Measurements from ENCODE around the gene QSOX2. TPM values are rescaled to one million over a fixed set of nuclear protein-coding genes. Genes with fewer than 3 reads are reported as not detected.

The QSOX2 gene
- total RNA-seq, 1 donor from 2014 or later, result 14.0 TPM

DNA sequence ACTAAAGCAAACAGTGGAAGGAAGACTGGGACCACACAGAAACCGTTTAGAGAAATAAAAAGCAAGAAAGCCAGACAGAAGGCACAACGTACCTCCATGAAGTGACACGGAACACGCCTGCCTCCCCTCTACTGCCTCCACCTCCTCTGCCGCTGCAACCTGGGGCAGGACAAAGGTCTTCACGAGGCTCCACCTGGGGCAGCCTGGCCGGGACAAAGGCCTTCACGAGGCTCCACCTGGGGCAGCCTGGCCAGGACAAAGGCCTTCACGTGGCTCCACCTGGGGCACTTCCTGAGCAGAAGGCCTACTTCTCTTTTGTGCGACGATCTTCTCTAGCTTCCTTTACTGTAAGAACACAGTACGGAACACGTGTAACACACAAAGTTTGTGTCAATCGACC lies 11.7 kb downstream of the QSOX2 start:
- no peak for DNase-seq (ENCODE audit: low spot score)
- Mint-ChIP-seq H3K9me3 (ENCODE audit: unreplicated experiment) (no peaks in the 10 kb centered on the region), H3K4me1 (ENCODE audit: unreplicated experiment) (peaks cover 19% of the 10 kb centered on the region), H3K27me3 (ENCODE audit: unreplicated experiment) (peaks cover 6% of the 10 kb centered on the region), H3K27ac (ENCODE audit: unreplicated experiment) (no peak overlapping the region), H3K4me3 (ENCODE audit: unreplicated experiment) (no peak overlapping the region), H3K36me3 (ENCODE audit: low read depth, unreplicated experiment) (peaks cover 16% of the 10 kb centered on the region)
- TF ChIP-seq CTCF (IDR thresholded peaks at IDR 0.05; ENCODE audit: unreplicated experiment), result no peak

- no peaks in the 10 kb centered on the region for H3K9me3 Mint-ChIP-seq (ENCODE audit: unreplicated experiment)
- peaks cover 6% of the 10 kb centered on the region for H3K27me3 Mint-ChIP-seq (ENCODE audit: unreplicated experiment)
- no peak overlapping the region for H3K4me3 Mint-ChIP-seq (ENCODE audit: unreplicated experiment)
- peaks cover 16% of the 10 kb centered on the region for H3K36me3 Mint-ChIP-seq (ENCODE audit: low read depth, unreplicated experiment)
- TF ChIP-seq CTCF (IDR thresholded peaks at IDR 0.05; ENCODE audit: unreplicated experiment), result no peak
- H3K4me1 Mint-ChIP-seq (ENCODE audit: unreplicated experiment), result peaks cover 16% of the 10 kb centered on the region
- H3K27ac Mint-ChIP-seq (ENCODE audit: unreplicated experiment), result no peak overlapping the region
- DNase-seq (ENCODE audit: low spot score), result no peak
Measured at GRCh38 chr9:136233411-136233810, 12.2 kb downstream of the QSOX2 start.

DNA sequence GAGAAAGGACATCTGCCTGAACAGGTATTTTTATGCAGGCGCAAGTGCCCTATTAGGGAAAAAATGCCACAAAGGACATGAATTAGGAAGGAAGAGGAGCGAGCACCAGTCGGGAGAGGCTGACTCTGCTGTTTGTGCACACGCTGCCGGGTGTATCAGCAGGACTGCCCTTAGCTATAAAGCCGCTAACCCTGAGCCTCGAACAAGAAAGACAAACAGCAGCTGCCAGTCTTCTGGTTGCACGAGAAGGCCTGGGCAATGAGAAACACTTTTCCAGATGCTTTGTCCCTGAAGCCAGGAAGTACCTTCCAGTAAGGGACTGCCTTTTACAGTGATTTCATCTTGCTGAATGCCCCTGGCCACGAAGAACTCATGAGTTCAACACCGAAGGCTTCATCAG lies 12.6 kb downstream of the QSOX2 start:
- Mint-ChIP-seq H3K27me3 (ENCODE audit: unreplicated experiment) (peaks cover 6% of the 10 kb centered on the region), H3K4me1 (ENCODE audit: unreplicated experiment) (peaks cover 11% of the 10 kb centered on the region), H3K4me3 (ENCODE audit: unreplicated experiment) (no peak overlapping the region), H3K9me3 (ENCODE audit: unreplicated experiment) (no peaks in the 10 kb centered on the region), H3K27ac (ENCODE audit: unreplicated experiment) (no peak overlapping the region), H3K36me3 (ENCODE audit: low read depth, unreplicated experiment) (peaks cover 16% of the 10 kb centered on the region)
- no peak for DNase-seq (ENCODE audit: low spot score)
- no peak for TF ChIP-seq CTCF (IDR thresholded peaks at IDR 0.05; ENCODE audit: unreplicated experiment)

GRCh38 chr9:136231478-136232297 lies 13.9 kb downstream of the QSOX2 start:
- Mint-ChIP-seq H3K36me3 (ENCODE audit: low read depth, unreplicated experiment) (peaks cover 16% of the 10 kb centered on the region), H3K27me3 (ENCODE audit: unreplicated experiment) (peaks cover 4% of the 10 kb centered on the region), H3K27ac (ENCODE audit: unreplicated experiment) (peak overlapping the region; percentile 48), H3K4me1 (ENCODE audit: unreplicated experiment) (peaks cover 9% of the 10 kb centered on the region), H3K4me3 (ENCODE audit: unreplicated experiment) (no peak overlapping the region), H3K9me3 (ENCODE audit: unreplicated experiment) (no peaks in the 10 kb centered on the region)
- DNase-seq (ENCODE audit: low spot score), result no peak
- TF ChIP-seq CTCF (IDR thresholded peaks at IDR 0.05; ENCODE audit: unreplicated experiment), result no peak

DNA sequence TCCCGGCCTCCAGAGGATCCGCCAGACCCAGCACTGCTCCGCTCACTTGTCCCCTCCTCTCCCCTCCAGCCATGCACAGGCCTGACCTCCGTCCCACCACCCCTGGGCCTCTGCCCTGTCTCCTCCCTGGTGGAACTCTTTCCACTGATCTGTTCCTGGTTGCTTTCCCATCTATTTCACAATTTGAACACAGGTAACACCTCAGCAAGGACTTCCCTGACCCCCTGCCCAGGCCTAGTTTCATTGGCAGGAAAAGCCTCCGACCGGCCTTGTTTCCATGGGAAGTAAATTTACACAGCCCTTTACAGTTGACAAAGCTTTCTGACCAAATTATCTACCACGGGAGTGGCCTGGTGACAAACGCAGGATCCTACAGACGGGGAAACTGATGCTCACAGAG lies 14.8 kb downstream of the QSOX2 start:
- H3K27ac Mint-ChIP-seq (ENCODE audit: unreplicated experiment), result peak overlapping the region; percentile 26
- peaks cover 15% of the 10 kb centered on the region for H3K36me3 Mint-ChIP-seq (ENCODE audit: low read depth, unreplicated experiment)
- peaks cover 9% of the 10 kb centered on the region for H3K4me1 Mint-ChIP-seq (ENCODE audit: unreplicated experiment)
- no peak for DNase-seq (ENCODE audit: low spot score)
- H3K9me3 Mint-ChIP-seq (ENCODE audit: unreplicated experiment), result no peaks in the 10 kb centered on the region
- peaks cover 2% of the 10 kb centered on the region for H3K27me3 Mint-ChIP-seq (ENCODE audit: unreplicated experiment)
- TF ChIP-seq CTCF (IDR thresholded peaks at IDR 0.05; ENCODE audit: unreplicated experiment), result no peak
- H3K4me3 Mint-ChIP-seq (ENCODE audit: unreplicated experiment), result no peak overlapping the region
